ENCODE measurements around the gene SOX5.
"Not testable (repeated sequence)": the region's sequence is repeated elsewhere in the genome, so short reads cannot be mapped to it uniquely, and the experiment has no call there.

Gene SOX5

DNA sequence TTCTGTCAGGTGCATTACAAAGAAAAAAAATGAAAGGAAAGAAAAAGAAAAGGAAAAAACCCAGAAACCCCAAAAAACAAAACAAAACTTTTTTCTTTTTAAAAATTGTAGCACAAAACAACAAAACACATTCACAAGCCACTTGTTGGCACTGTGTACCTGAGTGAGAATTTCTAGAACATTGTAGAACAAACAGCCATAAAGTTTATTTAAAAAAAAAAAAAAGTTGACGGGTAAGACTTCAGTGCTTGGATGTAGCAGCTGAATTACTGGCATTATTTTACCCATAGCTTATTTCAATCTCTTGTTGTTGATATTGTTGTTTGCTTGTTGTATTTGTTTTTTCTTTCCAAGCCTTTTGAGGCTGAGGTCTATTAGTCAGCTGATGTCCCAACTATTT is 415.8 kb downstream of the SOX5 start:
- DNase-seq = no peak

- no peak for DNase-seq
These were observed 416.2 kb downstream of the SOX5 start for GRCh38 chr12:23533265-23533664.

DNA sequence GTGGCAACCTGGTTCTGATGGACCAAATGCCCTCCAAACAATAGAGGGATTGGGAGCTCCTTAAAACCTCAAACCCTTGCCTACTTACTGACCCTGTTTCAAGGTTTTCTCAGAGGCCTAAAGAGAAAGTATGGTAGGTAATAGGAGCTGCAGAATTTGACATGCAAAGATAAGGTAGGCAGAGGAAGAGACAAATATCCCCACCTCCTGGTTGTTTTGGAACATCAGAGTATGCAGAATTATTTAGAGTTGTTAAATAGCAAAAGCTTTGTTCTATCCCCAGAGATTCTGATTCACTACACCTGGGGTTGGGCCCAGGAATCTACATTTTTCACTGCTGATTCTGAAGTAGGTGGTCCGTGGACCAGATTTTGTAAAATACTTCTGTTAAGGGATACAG is 421.2 kb downstream of the SOX5 start:
- no peak for DNase-seq

GRCh38 chr12:23525450-23526072 is 423.9 kb downstream of the SOX5 start:
- no peak for DNase-seq

DNA sequence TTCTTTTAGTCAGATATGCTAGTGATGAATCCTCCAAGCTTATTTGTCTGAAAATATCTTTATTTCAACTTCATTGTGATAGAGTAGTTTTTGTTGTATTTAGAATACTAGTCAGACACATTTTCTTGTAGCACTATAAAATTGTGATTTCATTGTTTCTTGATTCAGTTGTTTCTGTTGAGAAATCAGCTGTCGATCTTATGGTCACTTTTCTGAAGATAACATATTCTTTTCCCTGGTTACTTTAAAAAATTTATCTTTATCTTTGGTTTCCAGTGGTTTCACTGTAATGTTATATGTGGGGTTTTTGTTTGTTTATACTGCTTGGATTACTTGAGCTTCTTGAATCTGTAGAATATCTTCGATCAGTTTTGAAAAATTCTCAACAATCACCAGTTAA is 426.1 kb downstream of the SOX5 start:
- DNase-seq = no peak

DNA sequence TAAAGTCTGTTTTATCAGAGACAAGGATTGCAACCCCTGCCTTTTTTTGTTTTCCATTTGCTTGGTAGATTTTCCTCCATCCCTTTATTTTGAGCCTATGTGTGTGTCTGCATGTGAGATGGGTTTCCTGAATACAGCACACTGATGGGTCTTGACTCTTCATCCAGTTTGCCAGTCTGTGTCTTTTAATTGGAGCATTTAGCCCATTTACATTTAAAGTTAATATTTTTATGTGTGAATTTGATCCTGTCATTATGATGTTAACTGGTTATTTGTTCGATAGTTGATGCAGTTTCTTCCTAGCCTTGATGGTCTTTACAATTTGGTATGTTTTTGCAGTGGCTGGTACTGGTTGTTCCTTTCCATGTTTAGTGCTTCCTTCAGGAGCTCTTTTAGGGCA is 430.0 kb downstream of the SOX5 start:
- DNase-seq = not testable (repeated sequence)

GRCh38 chr12:23515785-23516184 is 433.7 kb downstream of the SOX5 start:
- not testable (repeated sequence) for DNase-seq

GRCh38 chr12:23510484-23510883 is 439.0 kb downstream of the SOX5 start:
- no peak for DNase-seq

DNA sequence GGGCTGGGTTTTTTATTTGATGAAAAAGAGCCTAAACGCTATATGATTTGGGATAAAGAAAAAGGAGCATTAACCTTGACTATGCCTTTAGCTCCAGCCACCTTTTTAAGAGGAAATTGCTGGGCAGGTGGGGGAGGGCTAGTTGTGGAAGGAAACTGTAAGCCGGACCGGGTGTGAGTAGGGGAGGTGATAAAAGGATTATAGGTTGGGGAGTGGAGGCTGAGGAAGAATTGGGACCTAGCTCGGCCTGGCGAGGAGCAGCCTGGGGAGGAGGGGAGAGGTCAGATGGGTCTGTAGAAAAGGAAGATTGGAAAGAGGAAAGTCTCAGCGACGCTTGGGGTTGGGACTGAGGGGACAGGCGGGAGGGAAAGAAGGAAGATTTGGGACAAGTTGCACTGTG is 439.6 kb downstream of the SOX5 start:
- DNase-seq = not testable (repeated sequence)

GRCh38 chr12:23507785-23508184 is 441.7 kb downstream of the SOX5 start:
- DNase-seq = not testable (repeated sequence)

- not testable (repeated sequence) for DNase-seq
These were observed 443.7 kb downstream of the SOX5 start for GRCh38 chr12:23505736-23506135.

- no peak for DNase-seq
These were observed 444.6 kb downstream of the SOX5 start for GRCh38 chr12:23504641-23505399.

- DNase-seq = no peak
These were observed 445.4 kb downstream of the SOX5 start for GRCh38 chr12:23504043-23504442.

GRCh38 chr12:23503544-23503943 is 445.9 kb downstream of the SOX5 start:
- no peak for DNase-seq

GRCh38 chr12:23502259-23502658 is 447.2 kb downstream of the SOX5 start:
- no peak for DNase-seq

DNA sequence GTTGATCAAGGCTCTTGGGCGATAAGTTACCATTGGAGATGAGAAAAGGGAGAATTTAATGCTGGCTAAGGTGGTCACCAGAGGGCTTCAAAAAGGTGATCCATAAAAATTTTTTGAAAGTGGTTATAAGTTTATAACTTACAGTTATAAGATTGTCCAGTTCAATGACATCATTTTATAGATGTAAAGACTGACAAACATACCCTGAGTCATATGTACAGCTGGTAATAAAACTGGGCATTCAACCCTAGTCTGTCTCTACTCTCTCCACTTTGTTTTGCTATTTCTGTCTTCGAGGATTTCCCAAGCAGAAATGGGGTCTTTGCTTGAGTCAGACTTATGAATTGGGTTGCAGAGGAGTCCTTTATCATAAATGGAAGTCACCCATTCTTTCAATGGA is 454.0 kb downstream of the SOX5 start:
- no peak for DNase-seq

DNA sequence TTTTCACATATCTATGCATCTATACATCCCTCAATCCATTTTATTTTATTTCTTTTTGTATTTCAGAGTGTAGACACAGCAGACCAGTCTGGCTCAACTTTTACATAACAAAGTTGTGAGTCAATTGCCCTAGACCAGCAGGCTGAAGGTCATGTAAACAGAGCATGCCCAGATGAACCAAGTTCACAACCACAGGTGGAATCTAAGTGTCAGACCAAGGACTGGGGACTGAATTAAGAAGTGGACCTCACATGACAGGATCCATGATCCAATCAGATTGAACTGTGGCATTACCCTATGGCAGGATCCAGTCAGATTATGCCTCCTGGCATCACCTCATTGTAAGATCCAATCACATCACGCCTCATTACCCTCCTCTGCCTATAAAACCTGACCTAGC is 455.8 kb downstream of the SOX5 start:
- DNase-seq = no peak

- not testable (repeated sequence) for DNase-seq
These were observed 458.4 kb downstream of the SOX5 start for GRCh38 chr12:23491029-23491428.

DNA sequence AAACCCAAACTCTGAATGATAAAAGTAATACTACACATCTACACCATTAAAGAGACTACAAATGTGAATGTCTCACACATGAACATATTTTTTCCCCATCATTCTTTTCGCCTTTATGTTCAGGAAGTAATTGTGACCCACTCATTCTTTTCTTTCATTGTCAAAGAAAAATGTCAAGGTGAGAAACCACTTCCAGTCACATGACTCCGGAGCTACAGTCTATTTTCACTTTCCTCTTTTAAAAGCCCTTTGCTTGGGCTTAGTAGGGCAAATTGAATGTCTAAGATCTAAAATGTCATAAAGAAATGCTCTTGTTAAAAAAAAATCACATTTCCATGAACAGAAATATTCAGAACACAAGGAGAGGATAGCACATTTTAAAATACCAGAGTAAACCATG is 461.3 kb downstream of the SOX5 start:
- no peak for DNase-seq

- no peak for DNase-seq
These were observed 465.2 kb downstream of the SOX5 start for GRCh38 chr12:23484238-23484637.

GRCh38 chr12:23482571-23482970 is 466.9 kb downstream of the SOX5 start:
- DNase-seq = no peak
